Prostate gland (tissue), 2 donors: ENCODE results near the gene TIPARP.

Experiments
- CTCF ChIP-seq, 4 experiments: fragments of 200-600 bp in 2 of 4; fragments of 450-650 bp in 2 of 4; sonication (generic) in 2 of 4; IDR thresholded peaks; 1 replicate in 3 of 4; 2 replicates in 1 of 4; pipeline ENCODE4 v1.5.1; 2016 to 2019; ENCODE audit warnings: antibody characterized with exemption in 4 of 4, mild to moderate bottlenecking in 2 of 4, moderate library complexity in 2 of 4
- POLR2A ChIP-seq: fragments of 450-650 bp; IDR thresholded peaks from one replicate; pipeline ENCODE4 v1.6.1; 2016; ENCODE audit warnings: antibody characterized with exemption, mild to moderate bottlenecking

- TF ChIP-seq CTCF (IDR thresholded peaks at IDR 0.05), result no peak
- no peak for TF ChIP-seq POLR2A
These were observed 16.9 kb upstream of the TIPARP start for GRCh38 chr3:156657440-156657839.
